HG03135 (cell line): ENCODE results near the gene TIMM9.
"Not testable (repeated sequence)": the region's sequence is repeated elsewhere in the genome, so short reads cannot be mapped to it uniquely, and the experiment has no call there.

Source experiments
- ATAC-seq: cut with Tn5 transposase; IDR thresholded peaks from one replicate; pipeline ENCODE4 v1.9.1; 2021; ENCODE audit warnings: mild to moderate bottlenecking, moderate library complexity; ENCODE audit not compliant: unreplicated experiment

TIMM9 gene

DNA sequence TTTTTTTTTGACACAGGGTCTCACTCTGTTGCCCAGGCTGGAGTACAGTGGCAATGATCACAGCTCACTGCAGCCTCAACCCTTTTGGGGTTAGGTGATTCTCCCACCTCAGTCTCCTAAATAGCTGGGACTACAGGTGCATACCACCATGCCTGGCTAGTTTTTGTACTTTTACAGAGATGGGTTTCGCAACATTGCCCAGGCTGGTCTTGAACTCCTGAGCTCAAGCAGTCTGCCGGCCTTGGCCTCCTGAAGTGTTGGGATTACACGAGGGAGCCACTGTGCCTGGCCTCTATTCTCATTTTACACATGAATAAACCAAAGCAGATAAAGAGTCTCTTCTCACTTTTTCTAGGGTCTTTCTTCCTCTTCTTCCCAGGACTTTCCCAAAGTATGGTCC, 28.4 kb downstream of the TIMM9 start:
- ATAC-seq: no peak

DNA sequence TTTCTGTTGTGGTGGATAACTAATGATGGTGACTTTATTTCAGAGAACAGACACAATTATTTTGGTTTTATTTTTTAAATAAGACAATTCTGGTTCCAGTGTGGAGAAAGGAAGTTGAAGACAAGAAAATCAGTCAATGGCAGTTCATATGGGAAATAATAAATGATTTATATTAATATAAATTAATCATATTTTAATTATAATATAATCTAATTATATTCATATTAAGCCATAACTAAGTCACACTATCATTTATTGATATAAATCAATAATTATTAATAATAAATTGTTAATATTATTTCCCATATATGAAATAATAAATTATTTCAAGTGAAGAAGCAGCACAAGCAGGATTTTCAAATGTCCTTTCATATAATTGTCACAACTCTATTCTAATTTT, 28.8 kb downstream of the TIMM9 start:
- ATAC-seq: no peak

DNA sequence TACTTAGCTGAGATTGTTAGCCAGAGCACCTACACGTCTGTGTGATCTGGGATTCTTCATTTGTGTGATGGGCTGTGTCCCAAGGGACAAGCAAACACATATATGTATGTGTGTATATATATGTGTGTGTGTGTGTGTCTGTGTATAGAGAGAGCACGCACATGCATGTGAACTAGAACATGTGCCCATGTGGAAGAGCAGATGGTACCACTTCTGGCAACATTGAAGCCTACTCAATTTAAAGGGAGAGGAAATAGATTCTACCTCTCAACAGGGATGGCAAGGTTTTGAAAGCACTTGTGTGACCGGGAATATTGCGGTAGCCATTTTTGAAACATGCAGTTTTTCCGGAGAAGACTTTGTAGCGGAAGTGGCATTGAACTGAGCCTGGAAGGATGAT, 30.2 kb downstream of the TIMM9 start:
- ATAC-seq: no peak

DNA sequence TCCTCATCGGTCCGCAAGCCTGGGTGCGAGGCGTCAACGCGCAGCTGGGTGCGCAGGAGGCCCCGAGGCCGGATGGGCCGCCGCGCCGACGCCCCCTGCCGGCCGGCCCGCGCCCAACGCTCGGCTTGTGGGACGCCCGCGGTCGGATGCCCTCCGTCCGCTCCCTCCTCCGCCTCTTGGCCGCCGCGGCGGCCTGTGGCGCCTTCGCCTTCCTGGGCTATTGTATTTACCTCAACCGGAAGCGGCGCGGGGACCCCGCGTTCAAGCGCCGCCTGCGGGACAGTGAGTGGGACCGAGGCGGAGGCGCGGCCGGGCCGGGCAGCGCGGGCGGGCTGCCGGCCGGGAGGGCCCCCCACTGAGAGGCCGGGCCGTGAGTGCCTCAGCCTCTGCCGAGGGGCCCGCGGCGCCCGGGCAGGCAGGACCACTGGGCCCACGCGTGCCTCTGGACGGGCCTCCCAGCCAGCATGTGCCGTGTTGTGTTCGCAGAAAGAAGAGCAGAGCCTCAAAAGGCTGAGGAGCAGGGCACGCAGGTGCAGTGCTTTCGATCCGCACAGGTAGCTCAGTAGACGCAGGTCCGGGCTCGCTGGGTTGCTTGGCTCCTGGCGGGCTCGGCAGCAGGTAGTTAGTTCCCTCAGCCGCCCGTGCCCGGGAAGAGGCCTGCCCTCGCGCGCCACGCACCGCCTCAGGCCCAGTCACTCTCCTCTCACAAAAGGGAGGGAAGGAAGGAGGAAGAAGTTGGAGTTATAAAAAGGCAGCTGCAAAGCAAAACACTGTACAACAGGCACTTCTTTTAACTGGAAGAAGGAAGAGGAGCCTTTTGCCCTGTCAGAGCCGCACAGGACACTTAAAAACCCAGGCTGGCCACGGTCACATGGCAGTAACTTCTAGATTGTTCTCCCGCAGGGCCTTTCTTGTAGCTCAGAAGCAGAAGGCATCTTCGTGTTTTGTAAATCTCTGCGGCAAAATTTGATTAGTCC, 31.2 kb downstream of the TIMM9 start, which contains the start of gene TOMM20L:
Gene TOMM20L (plus strand): TSS at position 119 of the 977 bp plus-strand sequence. CDS start 28 bp downstream, at position 147.
- peak; percentile 92 for ATAC-seq

DNA sequence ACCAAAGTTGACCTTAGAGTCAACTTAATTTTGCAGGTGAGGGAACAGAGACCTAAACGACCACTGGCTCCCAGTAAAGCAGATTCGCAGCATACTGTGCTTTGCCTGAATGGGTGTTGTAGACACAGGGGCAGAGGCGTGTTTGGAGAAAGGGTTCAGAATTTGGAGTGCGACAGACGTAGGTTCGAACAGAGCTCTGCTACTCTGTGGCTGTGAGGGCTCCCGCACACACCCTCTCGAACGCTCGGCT, 31.8 kb downstream of the TIMM9 start:
- ATAC-seq: no peak

DNA sequence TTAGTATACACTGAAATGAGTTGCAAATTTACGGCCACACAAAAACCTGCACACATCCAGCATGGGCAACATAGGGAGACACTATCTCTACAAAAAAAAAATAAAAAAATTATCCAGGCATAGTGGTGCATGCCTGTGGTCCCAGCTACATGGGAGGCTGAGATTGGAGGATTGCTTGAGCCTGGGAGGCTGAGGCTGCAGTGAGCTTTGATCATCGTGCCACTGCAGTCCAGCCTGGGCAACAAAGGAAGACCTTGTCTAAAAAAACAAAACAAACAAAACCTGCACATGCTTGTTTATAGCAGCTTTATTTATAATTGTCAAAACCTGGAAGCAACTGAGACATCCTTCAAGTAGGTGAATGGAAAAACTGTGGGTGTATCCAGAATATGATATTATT, 36.5 kb downstream of the TIMM9 start:
- no peak for ATAC-seq

DNA sequence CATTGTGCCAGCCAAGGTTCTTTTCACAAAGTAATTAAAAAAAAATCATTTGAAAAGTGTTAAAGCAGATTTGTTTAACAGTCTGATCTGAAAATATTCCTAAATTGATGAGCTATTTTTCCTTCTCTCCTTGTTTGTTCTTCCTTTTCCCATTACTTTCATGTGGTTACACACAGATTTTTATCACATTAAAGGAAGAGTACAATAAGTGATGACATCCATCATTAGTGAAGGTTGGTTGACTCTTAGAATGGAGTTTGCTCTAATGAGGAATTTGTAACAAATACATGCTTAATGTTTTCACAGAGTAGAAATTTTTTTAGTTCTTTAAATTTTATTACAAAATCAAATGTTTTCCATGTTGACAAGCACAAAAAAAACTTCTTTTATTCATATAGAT, 50.5 kb downstream of the TIMM9 start:
- no peak for ATAC-seq

DNA sequence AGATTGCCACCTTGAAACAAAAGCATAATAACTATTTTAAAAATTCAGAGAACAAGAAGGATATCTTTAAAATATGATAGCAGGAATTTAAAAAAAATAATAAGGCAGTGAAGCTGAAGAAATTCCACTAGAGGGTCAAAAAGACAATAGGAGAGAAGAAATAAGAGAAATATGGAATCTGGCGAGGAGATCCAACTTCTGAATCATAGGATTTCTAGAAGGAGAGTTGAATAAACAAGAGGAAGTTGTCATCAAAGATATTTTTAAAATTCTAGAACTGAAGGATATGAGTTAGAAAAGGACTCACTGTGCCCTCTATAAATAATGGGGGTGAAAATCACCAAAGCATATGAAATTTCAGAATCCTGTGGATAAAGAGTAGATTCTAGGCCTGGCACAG, 58.4 kb downstream of the TIMM9 start:
- no peak for ATAC-seq

DNA sequence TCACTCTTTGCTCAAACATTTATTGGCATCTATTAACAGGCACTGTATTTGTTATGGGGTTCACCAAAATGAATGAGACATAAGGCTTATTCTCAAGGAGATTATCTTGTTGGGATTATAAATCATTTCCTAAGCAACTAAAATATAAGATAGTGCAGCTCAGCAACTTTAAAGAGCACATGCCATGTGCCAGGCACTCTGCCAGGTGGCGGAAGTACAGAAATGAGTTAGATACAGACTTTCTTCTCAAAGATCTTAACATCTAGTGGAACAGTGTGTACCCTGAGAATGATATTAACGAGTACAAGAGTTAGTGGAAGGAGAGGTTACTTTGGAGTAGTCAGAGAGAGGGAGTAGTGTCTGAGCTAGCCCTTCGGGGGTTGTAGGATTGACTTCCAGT, 60.0 kb downstream of the TIMM9 start:
- no peak for ATAC-seq

DNA sequence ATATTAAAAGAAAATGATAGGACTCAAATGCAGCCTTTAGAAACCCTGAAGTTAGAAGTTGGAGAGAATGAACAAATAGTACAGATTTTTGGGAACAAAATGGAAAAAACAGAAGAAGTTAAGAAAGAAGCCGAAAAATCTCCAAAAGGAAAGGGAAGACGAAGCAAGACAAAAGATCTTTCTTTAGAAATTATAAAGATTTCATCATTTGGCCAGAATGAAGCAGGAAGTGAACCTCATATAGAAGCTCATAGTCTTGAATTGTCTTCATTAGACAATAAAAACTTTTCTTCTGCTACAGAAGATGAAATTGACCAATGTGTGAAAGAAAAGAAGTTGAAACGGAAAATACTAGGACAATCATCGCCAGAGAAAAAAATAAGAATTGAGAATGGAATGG, 63.0 kb downstream of the TIMM9 start:
- no peak for ATAC-seq

DNA sequence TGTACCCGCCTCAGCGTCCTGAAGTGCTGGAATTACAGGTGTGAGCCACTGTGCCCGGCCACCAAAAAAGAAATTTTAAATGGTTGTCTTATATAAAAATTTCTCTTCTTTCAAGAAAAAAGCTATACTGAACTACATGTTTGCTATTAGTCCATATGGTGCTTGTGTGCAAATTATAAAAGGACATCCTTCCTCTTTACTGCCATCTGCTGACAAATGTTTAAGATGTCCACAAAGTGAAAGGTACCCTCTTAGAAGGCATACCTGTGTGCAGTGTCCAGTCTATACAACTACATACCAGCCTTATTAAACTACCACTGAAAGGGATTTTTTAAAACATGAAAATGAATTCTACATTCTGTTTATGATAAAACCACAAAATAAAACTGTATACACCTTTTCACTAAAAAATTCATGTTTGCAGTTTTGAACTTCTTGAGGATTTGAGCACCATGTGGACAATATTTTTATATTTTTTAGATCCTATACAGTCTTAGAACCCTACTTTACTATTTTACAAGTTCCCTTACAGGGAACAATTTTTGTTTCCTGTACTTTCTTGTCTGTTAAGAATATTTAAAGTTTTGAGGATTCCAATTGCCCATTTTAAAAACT, 64.4 kb downstream of the TIMM9 start:
- no peak for ATAC-seq

DNA sequence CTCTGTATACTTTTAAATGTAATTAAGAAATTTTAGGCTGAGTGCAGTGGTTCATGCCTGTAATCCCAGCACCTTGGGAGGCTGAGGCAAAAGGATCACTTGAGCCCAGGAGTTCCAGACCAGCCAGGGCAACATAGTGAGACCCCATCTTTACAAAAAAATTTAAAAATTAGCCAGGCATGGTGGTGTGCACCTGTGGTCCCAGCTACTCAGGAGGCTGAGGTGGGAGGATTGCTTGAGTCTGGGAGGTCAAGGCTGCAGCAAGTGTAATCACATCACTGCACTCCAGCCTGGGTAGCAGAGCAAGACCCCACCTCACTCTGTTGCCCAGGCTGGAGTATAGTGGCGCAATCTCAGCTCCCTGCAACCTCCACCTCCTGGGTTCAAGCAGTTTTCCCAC, 65.1 kb downstream of the TIMM9 start:
- not testable (repeated sequence) for ATAC-seq
